Measurements from ENCODE around the gene CACHD1.

Gene CACHD1

DNA sequence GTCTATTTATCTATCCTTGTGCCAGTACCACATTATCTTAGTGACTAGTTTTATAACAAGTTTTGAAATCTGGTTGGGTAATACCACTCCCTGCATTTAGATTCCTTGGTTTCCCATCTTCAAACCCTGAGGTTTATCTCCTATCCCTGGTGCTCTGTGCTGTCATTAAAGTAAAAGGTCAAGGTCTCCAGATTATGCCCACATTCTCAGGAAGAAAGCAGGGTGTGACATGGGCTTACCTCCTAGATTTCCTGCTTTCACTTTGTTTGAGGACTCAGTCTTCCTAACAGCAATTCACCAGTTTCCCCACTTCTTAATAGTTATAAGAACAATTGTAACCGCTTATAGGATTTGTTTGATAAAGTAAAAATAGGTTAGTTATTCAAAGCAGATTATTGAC, 86.0 kb downstream of the CACHD1 start:
- no peak for DNase-seq

DNA sequence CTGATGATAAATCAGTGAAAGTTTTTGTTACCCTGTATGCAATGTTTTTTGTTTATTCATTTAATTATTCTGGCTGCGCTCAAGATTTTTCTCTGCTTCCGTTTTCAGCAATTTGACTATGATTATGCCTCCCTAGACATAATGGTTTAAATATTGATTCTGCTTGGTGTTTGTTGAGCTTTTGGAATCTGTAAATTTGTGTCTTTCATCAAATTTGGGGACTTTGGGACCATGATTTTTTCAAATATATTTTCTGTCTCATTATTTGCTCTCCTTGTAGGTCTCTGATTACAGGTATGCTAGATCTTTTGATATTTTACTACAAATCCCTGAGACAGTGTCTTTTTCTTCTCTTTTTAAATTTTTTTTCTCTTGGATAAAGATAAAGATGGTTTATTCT, 92.1 kb downstream of the CACHD1 start:
- DNase-seq = no peak

DNA sequence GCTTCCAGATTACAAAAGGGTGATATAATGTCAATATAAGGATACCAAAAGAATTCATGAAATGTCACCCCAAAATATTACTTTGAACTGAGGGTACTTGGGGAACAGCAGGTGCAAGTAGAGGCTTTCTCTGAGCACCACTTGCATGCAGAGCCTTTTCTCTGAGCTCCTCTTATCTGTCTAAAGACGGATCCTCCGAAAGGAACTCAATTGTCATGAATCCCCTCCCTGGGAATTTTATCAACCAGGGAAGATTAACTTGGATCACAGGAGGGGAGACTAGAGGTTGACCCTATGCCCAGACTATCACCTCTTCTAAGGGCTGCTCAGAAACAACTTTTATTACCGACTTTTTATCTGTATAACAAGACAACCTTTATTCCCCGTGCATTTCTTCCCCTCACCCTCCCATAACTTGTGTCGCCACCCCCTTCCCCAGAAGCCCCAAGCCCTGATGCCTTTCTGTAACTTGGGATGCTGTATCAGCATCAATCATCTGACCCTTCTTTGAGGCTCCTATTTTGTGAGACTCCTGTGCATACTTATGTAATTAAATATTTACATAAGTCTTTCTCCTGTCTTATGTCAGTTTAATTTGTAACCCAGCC, 94.1 kb downstream of the CACHD1 start:
- DNase-seq = no peak

- no peak for DNase-seq
Measured at GRCh38 chr1:64564891-64565290, 95.0 kb downstream of the CACHD1 start.

- no peak for DNase-seq
Measured at GRCh38 chr1:64567426-64568170, 97.7 kb downstream of the CACHD1 start.

- DNase-seq = no peak
Measured at GRCh38 chr1:64568171-64568450, 98.2 kb downstream of the CACHD1 start.

DNA sequence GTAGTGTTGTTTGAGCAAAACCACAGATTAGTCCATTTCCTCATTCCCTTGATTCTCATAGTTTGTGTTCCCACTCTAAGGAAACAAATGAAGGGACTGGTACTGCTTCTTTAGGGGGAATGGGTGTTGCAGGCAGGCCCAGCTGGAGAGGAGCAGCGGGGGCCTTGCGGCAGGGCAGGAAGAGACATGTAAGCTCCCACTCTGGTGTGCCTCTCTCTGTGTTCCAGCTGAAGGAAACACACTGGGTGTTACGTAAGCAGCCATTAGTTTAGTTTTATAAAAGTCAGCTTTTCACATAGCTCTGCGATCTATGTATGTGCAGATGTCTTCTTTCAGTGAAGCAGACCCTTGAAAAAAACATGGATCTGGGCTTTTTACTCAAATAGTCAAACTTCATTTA, 99.5 kb downstream of the CACHD1 start:
- no peak for DNase-seq

GRCh38 chr1:64570267-64570855, 100.4 kb downstream of the CACHD1 start:
- DNase-seq = no peak

DNA sequence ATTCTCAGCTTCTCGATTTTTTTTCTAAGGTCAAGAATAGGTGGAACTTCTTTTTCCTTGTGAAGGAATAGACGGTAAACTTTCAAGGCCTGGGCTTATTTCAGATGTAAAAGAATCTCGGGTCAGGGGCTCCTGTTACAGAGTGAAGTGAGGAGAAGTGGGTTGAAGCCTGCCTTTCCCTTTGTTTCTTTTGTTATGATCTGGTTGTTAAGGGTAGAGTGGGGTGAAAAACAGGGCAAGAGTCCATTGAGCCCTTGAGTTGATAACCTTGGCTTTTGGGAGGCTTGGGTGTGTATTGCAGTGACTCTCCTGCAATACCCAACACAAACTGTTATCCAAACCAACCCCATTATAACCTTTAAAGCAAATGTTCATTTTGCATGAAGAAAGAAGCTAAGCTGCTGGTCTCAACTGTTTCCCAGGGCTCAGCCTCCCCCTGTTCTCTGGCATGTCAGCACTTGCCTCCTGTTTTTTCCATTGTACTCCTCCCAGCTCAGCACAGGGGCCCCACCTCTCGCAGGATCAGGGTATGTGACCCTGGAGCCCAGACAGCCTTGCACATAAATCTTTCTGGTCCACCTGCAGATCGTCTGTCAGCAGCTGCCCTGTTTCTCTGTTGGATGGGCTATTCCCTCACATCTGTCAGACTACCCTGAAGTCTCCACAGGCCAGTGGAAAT, 102.4 kb downstream of the CACHD1 start:
- DNase-seq = no peak

DNA sequence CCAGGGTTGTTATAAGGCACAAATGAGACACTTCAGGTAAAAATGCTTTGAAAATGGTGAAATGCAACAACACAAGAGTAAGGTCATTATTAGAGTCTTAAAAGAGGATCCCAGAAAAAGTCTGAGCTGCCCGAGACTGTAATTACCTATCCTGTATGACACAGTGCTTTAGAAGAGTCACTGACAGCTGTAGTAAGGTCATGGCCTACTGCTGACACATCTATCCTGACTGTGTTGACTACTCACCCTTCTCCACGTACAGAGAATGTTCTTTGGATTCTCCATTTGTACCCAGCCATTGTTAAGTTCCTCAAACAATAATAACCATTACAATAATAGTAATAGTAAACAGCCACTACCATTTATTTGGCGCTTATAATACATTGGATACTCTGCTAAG, 104.4 kb downstream of the CACHD1 start:
- DNase-seq = no peak

DNA sequence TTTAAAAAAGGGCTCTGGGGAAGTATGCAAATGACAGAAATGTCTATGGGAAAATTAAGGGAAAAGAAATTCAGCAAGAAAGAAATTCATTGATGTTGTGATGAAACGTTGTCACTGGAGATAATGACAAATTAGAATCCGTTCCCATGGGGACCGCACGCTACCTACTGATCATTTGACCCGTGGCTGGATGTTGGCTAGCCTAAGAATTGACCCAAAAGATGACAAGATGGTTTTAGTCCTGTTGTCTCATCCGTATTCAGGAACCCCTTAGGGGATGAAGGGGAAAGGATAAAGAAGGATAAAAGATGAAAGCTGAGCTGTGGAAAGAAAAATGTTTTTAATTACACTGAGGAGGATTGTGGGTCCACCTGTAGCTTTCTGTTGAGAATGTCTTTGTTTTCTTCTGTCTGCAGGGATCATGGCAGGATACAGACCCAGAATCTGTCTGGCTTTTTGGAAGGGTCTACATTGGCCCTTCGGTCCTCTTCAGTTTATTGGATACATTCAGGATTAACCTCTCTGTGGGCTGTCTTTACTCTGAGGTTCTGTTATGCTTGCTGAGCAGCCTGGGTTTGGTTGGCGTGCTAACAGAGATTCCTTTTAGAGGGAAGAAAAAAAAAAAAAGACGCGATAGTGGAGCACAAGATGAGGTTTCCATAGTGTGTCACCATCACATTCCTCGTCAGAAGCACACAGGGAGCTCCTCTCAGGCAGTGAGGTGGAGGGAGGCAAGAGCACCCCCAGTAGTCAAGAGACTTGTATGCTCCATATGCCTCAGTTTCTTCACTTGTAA, 106.2 kb downstream of the CACHD1 start:
- DNase-seq = no peak

- no peak for DNase-seq
Measured at GRCh38 chr1:64578270-64578973, 108.5 kb downstream of the CACHD1 start.

DNA sequence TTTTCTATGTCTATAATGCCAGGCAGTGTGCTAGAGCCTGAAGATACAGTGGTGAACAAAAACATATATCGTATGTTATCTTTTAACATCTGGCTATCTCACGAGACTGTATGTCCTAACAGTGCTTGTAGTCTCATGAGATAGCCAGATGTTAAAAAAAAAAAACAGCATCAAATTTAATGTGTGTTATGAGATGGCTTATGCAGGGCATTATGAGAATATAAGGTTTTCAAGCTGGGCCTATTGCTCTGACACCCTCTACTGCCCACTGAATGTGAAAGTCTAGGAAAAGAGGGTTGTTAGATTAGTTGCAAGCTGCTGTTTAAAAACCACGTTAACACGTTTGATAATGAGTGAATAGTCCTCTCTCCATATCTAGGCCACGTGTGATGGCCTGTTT, 109.8 kb downstream of the CACHD1 start:
- DNase-seq = no peak

DNA sequence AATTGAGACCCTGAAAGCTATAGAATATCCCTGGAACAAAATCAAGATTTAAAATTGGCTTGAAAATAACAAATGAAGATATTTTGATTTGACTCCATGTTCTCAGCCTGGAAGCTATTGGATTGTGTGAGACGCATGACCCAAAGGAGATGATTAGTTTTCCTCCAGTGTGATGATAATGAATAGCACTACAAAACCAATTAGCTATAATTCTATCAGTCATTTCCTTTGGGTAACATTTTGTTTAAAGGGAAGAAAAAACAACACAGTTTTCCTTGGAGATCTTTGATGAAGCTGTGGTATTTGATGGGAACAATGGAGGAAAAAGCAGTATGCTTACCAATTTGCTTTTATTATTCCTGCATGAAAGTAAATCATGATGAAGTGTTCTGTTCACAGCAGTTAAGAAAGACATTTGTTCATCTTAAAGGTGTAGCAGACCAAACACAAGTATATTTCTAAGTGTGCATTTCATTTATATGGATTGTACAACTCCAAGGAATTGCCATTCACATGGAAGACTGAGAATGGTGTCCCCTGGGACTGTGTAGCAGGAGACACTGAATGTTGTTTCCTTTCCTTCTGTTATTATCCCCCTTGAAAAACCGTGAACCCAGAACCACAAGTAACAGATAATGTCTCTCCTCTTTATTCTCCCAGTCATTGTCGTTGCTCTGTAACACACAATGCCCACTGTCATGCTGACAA, 111.4 kb downstream of the CACHD1 start:
- no peak for DNase-seq

GRCh38 chr1:64581843-64582185, 111.9 kb downstream of the CACHD1 start:
- DNase-seq = no peak

DNA sequence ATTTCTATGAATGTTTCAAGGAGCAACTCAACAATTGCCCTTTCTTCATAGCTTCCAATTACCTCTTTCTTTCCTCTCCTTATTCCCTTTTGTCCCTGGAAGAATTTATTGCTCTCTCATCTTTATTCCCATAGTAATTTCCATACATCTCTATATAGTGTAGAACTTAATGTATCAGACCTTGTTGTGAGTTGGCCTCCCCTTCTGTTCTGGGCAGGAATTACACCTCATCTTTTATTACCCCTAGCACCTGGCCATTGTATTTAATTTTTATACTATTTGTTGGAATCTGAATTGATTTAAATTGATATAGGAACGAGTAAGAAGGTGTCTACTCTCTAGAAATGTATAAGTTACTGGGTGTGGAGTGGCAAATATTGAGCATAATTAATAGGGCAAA, 114.5 kb downstream of the CACHD1 start:
- no peak for DNase-seq

DNA sequence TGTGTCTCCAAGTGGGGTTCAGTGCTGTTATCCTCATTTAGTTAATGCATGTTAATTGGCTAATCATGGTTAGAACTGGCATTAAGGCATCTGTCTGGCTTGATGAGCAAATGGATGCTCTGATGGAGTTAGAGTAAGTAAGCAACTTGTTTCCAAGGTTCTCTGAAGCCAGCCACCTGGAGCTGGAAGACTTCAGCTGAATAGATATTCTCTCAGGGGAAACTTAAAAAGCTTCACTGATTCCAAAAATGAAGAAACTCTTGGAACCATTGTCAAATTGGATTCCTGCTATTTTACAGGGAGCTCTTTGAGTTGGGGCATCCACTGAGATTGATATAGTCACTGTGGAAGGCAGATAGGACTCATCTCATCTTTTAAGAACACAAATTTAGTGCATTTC, 118.9 kb downstream of the CACHD1 start:
- DNase-seq = no peak

DNA sequence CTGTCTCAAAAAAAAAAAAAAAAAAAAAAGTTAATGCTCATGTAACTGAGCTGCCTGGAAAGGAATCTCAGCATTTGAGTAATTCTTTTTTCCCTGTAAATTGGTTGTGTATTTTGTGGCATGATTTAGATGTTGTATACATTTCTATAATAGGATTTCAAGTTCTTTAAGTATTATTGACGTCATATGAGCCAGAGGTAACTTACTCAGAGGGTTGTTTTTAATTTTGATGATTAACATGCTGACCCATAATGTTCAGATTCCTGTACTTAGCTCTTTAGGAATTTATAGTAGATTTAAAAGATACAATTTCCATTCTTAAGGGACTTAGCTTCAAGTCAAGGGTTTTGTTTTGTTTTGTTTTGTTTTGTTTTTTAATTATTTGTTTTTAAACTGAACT, 120.4 kb downstream of the CACHD1 start:
- DNase-seq = no peak

DNA sequence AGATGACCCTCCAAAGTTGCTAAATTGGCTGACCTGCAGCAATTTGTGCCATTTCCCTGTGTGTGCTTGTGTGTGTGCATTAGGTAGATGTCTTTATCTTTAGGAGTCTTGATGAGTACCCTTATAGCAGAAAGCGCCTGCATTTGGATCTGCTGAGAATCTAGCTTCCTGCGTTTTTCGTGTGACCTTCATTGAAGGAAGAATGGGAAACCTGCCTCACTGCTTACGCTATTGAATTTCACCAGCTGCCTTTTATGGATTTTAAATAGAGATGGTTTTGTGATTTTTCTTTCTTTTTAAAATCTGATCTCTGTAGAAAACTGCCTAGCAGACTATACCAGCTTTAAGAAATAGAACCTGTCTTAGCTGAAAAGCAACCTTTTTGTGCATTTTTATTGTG, 124.5 kb downstream of the CACHD1 start:
- no peak for DNase-seq

- DNase-seq = no peak
Measured at GRCh38 chr1:64595871-64596515, 126.1 kb downstream of the CACHD1 start.

- no peak for DNase-seq
Measured at GRCh38 chr1:64597113-64597512, 127.2 kb downstream of the CACHD1 start.

GRCh38 chr1:64598100-64598571, 128.2 kb downstream of the CACHD1 start:
- DNase-seq = no peak
